Adipocyte (in vitro differentiated cells): ENCODE results near the gene CCDC91.
A peak's percentile ranks its signal among the peaks of the same experiment; 100 is the strongest.

Experiments
- DNase-seq: peaks from one replicate; pipeline ENCODE4 v3.0.0-alpha.2; 2015; ENCODE audit warnings: low read depth
- H3K27me3 ChIP-seq: replicated peaks from 2 replicates; pipeline ENCODE4 v1.7.0; 2013; ENCODE audit warnings: mild to moderate bottlenecking, low read length, moderate library complexity; ENCODE audit not compliant: control insufficient read depth, insufficient read depth
- H3K36me3 ChIP-seq: 2 replicates; pipeline ENCODE4 v1.7.0; 2013; ENCODE audit warnings: low read length, mild to moderate bottlenecking, moderate library complexity; ENCODE audit not compliant: control insufficient read depth, insufficient read depth, severe bottlenecking
- H3K4me1 ChIP-seq: 2 replicates; pipeline ENCODE4 v1.7.0; 2013; ENCODE audit warnings: mild to moderate bottlenecking, low read length, moderate library complexity; ENCODE audit not compliant: control insufficient read depth, insufficient read depth
- H3K4me3 ChIP-seq: 2 replicates; pipeline ENCODE4 v1.7.0; 2013; ENCODE audit warnings: mild to moderate bottlenecking, low read length, moderate library complexity
- H3K9ac ChIP-seq: 2 replicates; pipeline ENCODE4 v1.7.0; 2013; ENCODE audit warnings: mild to moderate bottlenecking, low read length, moderate library complexity
- H3K9me3 ChIP-seq: 2 replicates; pipeline ENCODE4 v1.7.0; 2013; ENCODE audit warnings: mild to moderate bottlenecking, low read length, moderate library complexity; ENCODE audit not compliant: control insufficient read depth

CCDC91 gene

GRCh38 chr12:28583701-28584261, 393.5 kb downstream of the CCDC91 start:
- Histone ChIP-seq H3K9ac (no peak overlapping the region), H3K36me3 (no peaks in the 10 kb centered on the region), H3K27me3 (no peaks in the 10 kb centered on the region), H3K4me1 (peaks cover 3% of the 10 kb centered on the region), H3K9me3 (no peaks in the 10 kb centered on the region), H3K4me3 (no peak overlapping the region)
- peak; percentile 22 for DNase-seq

- H3K9ac ChIP-seq = no peak overlapping the region
- H3K36me3 ChIP-seq = no peaks in the 10 kb centered on the region
- no peak for DNase-seq
- no peaks in the 10 kb centered on the region for H3K4me1 ChIP-seq
- H3K4me3 ChIP-seq = no peak overlapping the region
- H3K9me3 ChIP-seq = no peaks in the 10 kb centered on the region
- no peaks in the 10 kb centered on the region for H3K27me3 ChIP-seq
Measured at GRCh38 chr12:28585146-28585545, 394.9 kb downstream of the CCDC91 start.

GRCh38 chr12:28586481-28586880, 396.2 kb downstream of the CCDC91 start:
- no peaks in the 10 kb centered on the region for H3K36me3 ChIP-seq
- no peak overlapping the region for H3K4me3 ChIP-seq
- H3K9me3 ChIP-seq = no peaks in the 10 kb centered on the region
- H3K9ac ChIP-seq = no peak overlapping the region
- H3K4me1 ChIP-seq = no peaks in the 10 kb centered on the region
- no peak for DNase-seq
- H3K27me3 ChIP-seq = no peaks in the 10 kb centered on the region

- DNase-seq = no peak
- H3K27me3 ChIP-seq = no peaks in the 10 kb centered on the region
- peaks cover 18% of the 10 kb centered on the region for H3K9me3 ChIP-seq
- H3K36me3 ChIP-seq = no peaks in the 10 kb centered on the region
- no peak overlapping the region for H3K9ac ChIP-seq
- no peaks in the 10 kb centered on the region for H3K4me1 ChIP-seq
- no peak overlapping the region for H3K4me3 ChIP-seq
Measured at GRCh38 chr12:28591831-28592230, 401.6 kb downstream of the CCDC91 start.
